ENCODE results near the gene SKOR1.

Gene SKOR1

GRCh38 chr15:67777773-67778172 lies 47.5 kb upstream of the SKOR1 start:
- TF ChIP-seq SIN3A (IDR thresholded peaks at IDR 0.05; ENCODE audit: borderline replicate concordance, insufficient read depth, low read length) (no peak), REST (IDR thresholded peaks at IDR 0.05; ENCODE audit: insufficient read depth in 1 of 2, low read depth in 2 of 2, low read length in 2 of 2) (no peak), TAF1 (IDR thresholded peaks at IDR 0.05; ENCODE audit: borderline replicate concordance, insufficient read depth, low read length) (no peak), POLR2AphosphoS5 (IDR thresholded peaks at IDR 0.05; ENCODE audit: low read depth, low read length) (no peak), FOXP2 (optimal IDR thresholded peaks at IDR 0.05; ENCODE audit: borderline replicate concordance, extremely low read depth, extremely low read length, insufficient read depth) (no peak)

- TF ChIP-seq POLR2AphosphoS5 (IDR thresholded peaks at IDR 0.05; ENCODE audit: low read depth, low read length) = no peak
- TF ChIP-seq REST (IDR thresholded peaks at IDR 0.05; ENCODE audit: insufficient read depth in 1 of 2, low read depth in 2 of 2, low read length in 2 of 2) = no peak
- no peak for TF ChIP-seq FOXP2 (optimal IDR thresholded peaks at IDR 0.05; ENCODE audit: borderline replicate concordance, extremely low read depth, extremely low read length, insufficient read depth)
- TF ChIP-seq TAF1 (IDR thresholded peaks at IDR 0.05; ENCODE audit: borderline replicate concordance, insufficient read depth, low read length) = no peak
- no peak for TF ChIP-seq SIN3A (IDR thresholded peaks at IDR 0.05; ENCODE audit: borderline replicate concordance, insufficient read depth, low read length)
Measured at GRCh38 chr15:67778968-67779548, 46.3 kb upstream of the SKOR1 start.

- TF ChIP-seq FOXP2 (optimal IDR thresholded peaks at IDR 0.05; ENCODE audit: borderline replicate concordance, extremely low read depth, extremely low read length, insufficient read depth) (no peak), TAF1 (IDR thresholded peaks at IDR 0.05; ENCODE audit: borderline replicate concordance, insufficient read depth, low read length) (no peak), SIN3A (IDR thresholded peaks at IDR 0.05; ENCODE audit: borderline replicate concordance, insufficient read depth, low read length) (no peak), POLR2AphosphoS5 (IDR thresholded peaks at IDR 0.05; ENCODE audit: low read depth, low read length) (no peak), REST (IDR thresholded peaks at IDR 0.05; ENCODE audit: insufficient read depth in 1 of 2, low read depth in 2 of 2, low read length in 2 of 2) (no peak)
Measured at GRCh38 chr15:67779549-67780111, 45.7 kb upstream of the SKOR1 start.

- no peak for TF ChIP-seq TAF1 (IDR thresholded peaks at IDR 0.05; ENCODE audit: borderline replicate concordance, insufficient read depth, low read length)
- TF ChIP-seq SIN3A (IDR thresholded peaks at IDR 0.05; ENCODE audit: borderline replicate concordance, insufficient read depth, low read length) = no peak
- no peak for TF ChIP-seq POLR2AphosphoS5 (IDR thresholded peaks at IDR 0.05; ENCODE audit: low read depth, low read length)
- no peak for TF ChIP-seq FOXP2 (optimal IDR thresholded peaks at IDR 0.05; ENCODE audit: borderline replicate concordance, extremely low read depth, extremely low read length, insufficient read depth)
- no peak for TF ChIP-seq REST (IDR thresholded peaks at IDR 0.05; ENCODE audit: insufficient read depth in 1 of 2, low read depth in 2 of 2, low read length in 2 of 2)
Measured at GRCh38 chr15:67781061-67781460, 44.2 kb upstream of the SKOR1 start.

All from PFSK-1 (cell line).